Measurements from ENCODE around the gene TSPAN5. TPM values are rescaled to one million over a fixed set of nuclear protein-coding genes. Genes with fewer than 3 reads are reported as not detected.
"Not testable (repeated sequence)": the region's sequence is repeated elsewhere in the genome, so short reads cannot be mapped to it uniquely, and the experiment has no call there.

TSPAN5 gene
- total and polyA plus RNA-seq, 5 donors from 2014 or later: 21.2 to 52.7 (median 39.8) TPM

- DNase-seq (peak in 1 of 3 donors; percentile 20), ATAC-seq (ENCODE audit: low read depth in 2 of 2) (peak in 1 of 2 donors; percentile 50)
- Histone ChIP-seq H3K9me3 (ENCODE audit: control insufficient read depth in 2 of 2, low read length in 2 of 2) (no peaks in the 10 kb centered on the region), H3K27me3 (ENCODE audit: control insufficient read depth, insufficient read depth, low read length) (no peaks in the 10 kb centered on the region), H3K4me3 (ENCODE audit: low read depth, low read length) (no peak overlapping the region), H3K4me1 (ENCODE audit: control insufficient read depth, insufficient read depth, low read length, poor library complexity, severe bottlenecking) (peaks cover 3% of the 10 kb centered on the region), H3K27ac (ENCODE audit: insufficient read depth, low read length, poor library complexity, severe bottlenecking) (no peak overlapping the region), H3K36me3 (ENCODE audit: control insufficient read depth, insufficient read depth, low read length) (no peaks in the 10 kb centered on the region)
- H3K4me1 Mint-ChIP-seq: peaks cover 9 to 43% (median 25%) of the 10 kb centered on the region in 4 donors
- peaks cover 0 to 1% (median 0%) of the 10 kb centered on the region in 7 donors for H3K9me3 Mint-ChIP-seq
- no peaks in the 10 kb centered on the region for H3K27me3 Mint-ChIP-seq
- H3K36me3 Mint-ChIP-seq: peaks cover 6% of the 10 kb centered on the region
- H3K4me3 Mint-ChIP-seq: peak overlapping the region in 2 of 4 donors; percentile 15 to 56
- peak overlapping the region; percentile 16 to 95 (median 77) for H3K27ac Mint-ChIP-seq
Measured at GRCh38 chr4:98544141-98544817, 114.1 kb downstream of the TSPAN5 start.

GRCh38 chr4:98542011-98542410 is 116.4 kb downstream of the TSPAN5 start:
- Histone ChIP-seq H3K27me3 (ENCODE audit: control insufficient read depth, insufficient read depth, low read length) (no peaks in the 10 kb centered on the region), H3K4me1 (ENCODE audit: control insufficient read depth, insufficient read depth, low read length, poor library complexity, severe bottlenecking) (peaks cover 3% of the 10 kb centered on the region), H3K4me3 (ENCODE audit: low read depth, low read length) (no peak overlapping the region), H3K36me3 (ENCODE audit: control insufficient read depth, insufficient read depth, low read length) (no peaks in the 10 kb centered on the region), H3K9me3 (ENCODE audit: control insufficient read depth in 2 of 2, low read length in 2 of 2) (no peaks in the 10 kb centered on the region), H3K27ac (ENCODE audit: insufficient read depth, low read length, poor library complexity, severe bottlenecking) (no peak overlapping the region)
- Mint-ChIP-seq H3K27me3 (no peaks in the 10 kb centered on the region), H3K4me3 (no peak overlapping the region), H3K9me3 (peaks cover 0 to 2% (median 0%) of the 10 kb centered on the region in 7 donors), H3K27ac (no peak overlapping the region), H3K4me1 (peaks cover 9 to 36% (median 24%) of the 10 kb centered on the region in 4 donors), H3K36me3 (peaks cover 7% of the 10 kb centered on the region)
- ATAC-seq (ENCODE audit: low read depth in 2 of 2) (no peak), DNase-seq (no peak)

GRCh38 chr4:98540803-98541202 is 117.6 kb downstream of the TSPAN5 start:
- no peak overlapping the region for H3K4me3 Mint-ChIP-seq
- H3K9me3 Mint-ChIP-seq: peaks cover 0 to 2% (median 0%) of the 10 kb centered on the region in 7 donors
- Histone ChIP-seq H3K4me3 (ENCODE audit: low read depth, low read length) (no peak overlapping the region), H3K4me1 (ENCODE audit: control insufficient read depth, insufficient read depth, low read length, poor library complexity, severe bottlenecking) (peaks cover 3% of the 10 kb centered on the region), H3K27ac (ENCODE audit: insufficient read depth, low read length, poor library complexity, severe bottlenecking) (no peak overlapping the region), H3K27me3 (ENCODE audit: control insufficient read depth, insufficient read depth, low read length) (no peaks in the 10 kb centered on the region), H3K36me3 (ENCODE audit: control insufficient read depth, insufficient read depth, low read length) (no peaks in the 10 kb centered on the region), H3K9me3 (ENCODE audit: control insufficient read depth in 2 of 2, low read length in 2 of 2) (no peaks in the 10 kb centered on the region)
- no peaks in the 10 kb centered on the region for H3K27me3 Mint-ChIP-seq
- DNase-seq (no peak), ATAC-seq (ENCODE audit: low read depth in 2 of 2) (no peak)
- H3K4me1 Mint-ChIP-seq: peaks cover 6 to 29% (median 19%) of the 10 kb centered on the region in 4 donors
- H3K27ac Mint-ChIP-seq: no peak overlapping the region
- H3K36me3 Mint-ChIP-seq: peaks cover 8% of the 10 kb centered on the region

DNA sequence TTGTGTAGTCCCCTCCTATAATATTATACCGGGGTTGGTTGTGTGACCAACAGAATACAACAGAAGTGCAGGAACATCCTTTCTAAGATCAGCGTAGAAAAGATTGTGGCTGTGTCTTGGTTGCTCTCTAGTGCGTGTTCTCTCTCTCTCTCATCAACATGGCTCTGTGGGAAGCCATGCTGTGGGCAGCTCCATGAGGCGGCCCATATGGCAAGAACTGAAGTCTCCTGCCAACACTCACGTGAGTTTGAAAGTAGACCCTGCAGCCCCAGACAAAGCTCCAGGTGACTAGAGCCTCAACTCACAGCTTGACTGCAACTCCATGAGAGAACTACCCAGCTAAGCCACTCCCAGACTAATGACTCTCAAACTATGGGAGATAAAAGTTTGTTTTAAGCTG is 118.7 kb downstream of the TSPAN5 start:
- peaks cover 7 to 25% (median 15%) of the 10 kb centered on the region in 4 donors for H3K4me1 Mint-ChIP-seq

DNA sequence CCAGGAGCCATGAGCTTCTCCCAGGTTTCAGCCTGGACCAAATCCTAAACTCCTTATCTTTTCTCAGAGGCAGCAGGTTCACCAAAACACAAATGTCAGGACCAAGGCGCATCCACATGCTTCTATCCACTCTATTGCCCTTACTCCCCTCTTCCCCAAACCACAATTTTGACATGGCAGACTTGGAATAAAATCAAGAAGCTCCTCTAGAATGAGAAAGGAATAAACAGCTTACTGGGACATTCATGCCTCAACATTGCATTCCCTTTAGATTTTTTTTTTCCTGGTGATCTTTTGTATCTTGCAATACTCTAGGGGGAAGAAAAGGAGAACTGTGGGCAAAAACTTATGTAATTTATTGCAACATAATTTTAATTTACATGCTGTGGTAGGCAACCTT is 119.1 kb downstream of the TSPAN5 start:
- peak overlapping the region in 2 of 3 donors; percentile 32 to 40 for H3K27ac Mint-ChIP-seq

More for the DNA sequence above, 118.7 kb downstream of the TSPAN5 start:
- no peaks in the 10 kb centered on the region for H3K9me3 ChIP-seq (ENCODE audit: control insufficient read depth in 2 of 2, low read length in 2 of 2)
- Mint-ChIP-seq H3K36me3 (peaks cover 12% of the 10 kb centered on the region), H3K9me3 (peaks cover 0 to 4% (median 0%) of the 10 kb centered on the region in 7 donors), H3K27me3 (no peaks in the 10 kb centered on the region), H3K27ac (no peak overlapping the region), H3K4me3 (no peak overlapping the region)
- no peaks in the 10 kb centered on the region for H3K36me3 ChIP-seq (ENCODE audit: control insufficient read depth, insufficient read depth, low read length)
- H3K4me3 ChIP-seq (ENCODE audit: low read depth, low read length): no peak overlapping the region
- H3K27me3 ChIP-seq (ENCODE audit: control insufficient read depth, insufficient read depth, low read length): no peaks in the 10 kb centered on the region
- ATAC-seq (ENCODE audit: low read depth in 2 of 2): no peak
- H3K27ac ChIP-seq (ENCODE audit: insufficient read depth, low read length, poor library complexity, severe bottlenecking): no peak overlapping the region
- no peaks in the 10 kb centered on the region for H3K4me1 ChIP-seq (ENCODE audit: control insufficient read depth, insufficient read depth, low read length, poor library complexity, severe bottlenecking)
- DNase-seq: no peak

DNA sequence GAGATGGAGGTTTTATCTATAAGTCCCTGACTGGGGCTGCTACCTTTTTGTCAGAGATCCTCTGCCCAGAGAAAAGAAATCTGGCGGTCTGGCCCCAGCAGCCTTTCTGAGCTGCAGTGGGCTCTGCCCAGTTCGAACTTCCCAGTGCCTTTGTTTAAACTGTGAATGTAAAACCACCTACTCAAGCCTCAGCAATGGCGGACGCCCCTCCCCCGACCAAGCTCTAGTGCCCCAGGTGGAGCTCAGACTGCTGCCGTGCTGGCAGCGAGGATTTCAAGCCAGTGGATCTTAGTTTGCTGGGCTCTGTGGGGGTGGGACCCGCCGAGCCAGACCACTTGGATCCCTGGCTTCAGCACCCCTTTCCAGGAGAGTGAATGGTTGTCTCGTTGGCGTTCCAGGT is 121.8 kb downstream of the TSPAN5 start:
- DNase-seq: no peak
- H3K9me3 ChIP-seq (ENCODE audit: control insufficient read depth in 2 of 2, low read length in 2 of 2): no peaks in the 10 kb centered on the region

More for the DNA sequence above, 119.1 kb downstream of the TSPAN5 start:
- no peaks in the 10 kb centered on the region for H3K27me3 Mint-ChIP-seq
- H3K4me1 Mint-ChIP-seq: peaks cover 7 to 20% (median 12%) of the 10 kb centered on the region in 4 donors
- Histone ChIP-seq H3K27ac (ENCODE audit: insufficient read depth, low read length, poor library complexity, severe bottlenecking) (no peak overlapping the region), H3K36me3 (ENCODE audit: control insufficient read depth, insufficient read depth, low read length) (no peaks in the 10 kb centered on the region), H3K9me3 (ENCODE audit: control insufficient read depth in 2 of 2, low read length in 2 of 2) (no peaks in the 10 kb centered on the region), H3K4me3 (ENCODE audit: low read depth, low read length) (no peak overlapping the region), H3K4me1 (ENCODE audit: control insufficient read depth, insufficient read depth, low read length, poor library complexity, severe bottlenecking) (no peaks in the 10 kb centered on the region), H3K27me3 (ENCODE audit: control insufficient read depth, insufficient read depth, low read length) (no peaks in the 10 kb centered on the region)
- H3K9me3 Mint-ChIP-seq: peaks cover 0 to 4% (median 0%) of the 10 kb centered on the region in 7 donors
- H3K4me3 Mint-ChIP-seq: no peak overlapping the region
- H3K36me3 Mint-ChIP-seq: peaks cover 12% of the 10 kb centered on the region
- ATAC-seq (ENCODE audit: low read depth in 2 of 2): no peak
- DNase-seq: no peak

DNA sequence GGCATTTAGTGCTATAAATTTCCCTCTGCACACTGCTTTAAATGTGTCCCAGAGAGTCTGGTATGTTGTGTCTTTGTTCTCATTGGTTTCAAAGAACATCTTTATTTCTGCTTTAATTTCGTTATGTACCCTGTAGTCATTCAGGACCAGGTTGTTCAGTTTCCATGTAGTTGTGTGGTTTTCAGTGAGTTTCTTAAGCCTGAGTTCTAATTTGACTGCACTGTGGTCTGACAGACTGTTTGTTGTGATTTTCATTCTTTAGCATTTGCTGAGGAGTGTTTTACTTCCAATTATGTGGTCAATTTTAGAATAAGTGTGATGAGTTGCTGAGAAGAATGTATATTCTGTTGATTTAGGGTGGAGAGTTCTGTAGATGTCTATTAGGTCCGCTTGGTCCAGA is 124.3 kb downstream of the TSPAN5 start:
- not testable (repeated sequence) for H3K27me3 ChIP-seq (ENCODE audit: control insufficient read depth, insufficient read depth, low read length); H3K4me1 ChIP-seq (ENCODE audit: control insufficient read depth, insufficient read depth, low read length, poor library complexity, severe bottlenecking); H3K27ac Mint-ChIP-seq; H3K27me3 Mint-ChIP-seq; H3K4me3 Mint-ChIP-seq; H3K27ac ChIP-seq (ENCODE audit: insufficient read depth, low read length, poor library complexity, severe bottlenecking); H3K4me3 ChIP-seq (ENCODE audit: low read depth, low read length); H3K9me3 ChIP-seq (ENCODE audit: control insufficient read depth in 2 of 2, low read length in 2 of 2); DNase-seq; ATAC-seq (ENCODE audit: low read depth in 2 of 2); H3K36me3 ChIP-seq (ENCODE audit: control insufficient read depth, insufficient read depth, low read length); H3K9me3 Mint-ChIP-seq
- peaks cover 13% of the 10 kb centered on the region for H3K36me3 Mint-ChIP-seq
- H3K4me1 Mint-ChIP-seq: peaks cover 14 to 29% (median 20%) of the 10 kb centered on the region in 4 donors

More for the DNA sequence above, 121.8 kb downstream of the TSPAN5 start:
- Mint-ChIP-seq H3K27ac (peak overlapping the region in 1 of 3 donors; percentile 20), H3K27me3 (no peaks in the 10 kb centered on the region), H3K4me3 (no peak overlapping the region), H3K9me3 (peaks cover 0 to 4% (median 1%) of the 10 kb centered on the region in 7 donors), H3K36me3 (peaks cover 17% of the 10 kb centered on the region), H3K4me1 (peaks cover 11 to 16% (median 12%) of the 10 kb centered on the region in 4 donors)
- no peak for ATAC-seq (ENCODE audit: low read depth in 2 of 2)
- Histone ChIP-seq H3K27ac (ENCODE audit: insufficient read depth, low read length, poor library complexity, severe bottlenecking) (no peak overlapping the region), H3K27me3 (ENCODE audit: control insufficient read depth, insufficient read depth, low read length) (no peaks in the 10 kb centered on the region), H3K4me1 (ENCODE audit: control insufficient read depth, insufficient read depth, low read length, poor library complexity, severe bottlenecking) (no peaks in the 10 kb centered on the region), H3K36me3 (ENCODE audit: control insufficient read depth, insufficient read depth, low read length) (no peaks in the 10 kb centered on the region), H3K4me3 (ENCODE audit: low read depth, low read length) (no peak overlapping the region)

DNA sequence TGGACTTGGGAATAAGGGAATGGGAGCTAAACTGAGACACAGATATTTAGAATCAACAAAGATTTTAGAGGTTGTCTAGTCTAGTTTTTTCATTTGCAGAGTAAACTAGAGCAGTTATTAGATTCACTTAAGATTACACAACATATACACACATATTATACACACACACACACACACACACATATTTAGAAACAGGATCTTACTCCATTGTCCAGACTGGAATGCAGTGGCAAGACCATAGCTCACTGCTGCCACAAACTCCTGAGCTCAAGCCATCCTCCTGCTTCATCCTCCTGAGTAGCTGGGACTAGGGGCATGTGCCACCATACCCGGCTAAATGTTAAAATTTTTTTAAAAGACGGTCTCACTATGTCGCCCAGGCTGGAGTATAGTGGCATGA is 127.8 kb downstream of the TSPAN5 start:
- Histone ChIP-seq H3K4me3 (ENCODE audit: low read depth, low read length) (no peak overlapping the region), H3K9me3 (ENCODE audit: control insufficient read depth in 2 of 2, low read length in 2 of 2) (no peaks in the 10 kb centered on the region), H3K36me3 (ENCODE audit: control insufficient read depth, insufficient read depth, low read length) (no peaks in the 10 kb centered on the region), H3K27ac (ENCODE audit: insufficient read depth, low read length, poor library complexity, severe bottlenecking) (no peak overlapping the region), H3K4me1 (ENCODE audit: control insufficient read depth, insufficient read depth, low read length, poor library complexity, severe bottlenecking) (no peaks in the 10 kb centered on the region), H3K27me3 (ENCODE audit: control insufficient read depth, insufficient read depth, low read length) (no peaks in the 10 kb centered on the region)
- Mint-ChIP-seq H3K36me3 (peaks cover 6% of the 10 kb centered on the region), H3K4me3 (no peak overlapping the region), H3K9me3 (peaks cover 0 to 4% (median 1%) of the 10 kb centered on the region in 7 donors), H3K27me3 (no peaks in the 10 kb centered on the region), H3K27ac (no peak overlapping the region), H3K4me1 (peaks cover 33 to 53% (median 35%) of the 10 kb centered on the region in 4 donors)
- DNase-seq (no peak), ATAC-seq (ENCODE audit: low read depth in 2 of 2) (no peak)

All from CD4-positive, CD25-positive, alpha-beta regulatory T cell (primary cell).